CD4-positive, alpha-beta memory T cell (primary cell): ENCODE results near the gene NRM. TPM values are rescaled to one million over a fixed set of nuclear protein-coding genes. Genes with fewer than 3 reads are reported as not detected.

Experiments used
- CTCF ChIA-PET: fragments of 350-600 bp; sonication (Branson Sonifier 250); formaldehyde crosslinking; loops from one replicate; lab custom pipeline; 2021; ENCODE audit warnings: inconsistent platforms; ENCODE audit not compliant: partially characterized antibody; lab: Charles Lee
- POLR2A ChIA-PET: fragments of 350-600 bp; sonication (Branson Sonifier 250); formaldehyde crosslinking; loops from one replicate; lab custom pipeline; 2021; ENCODE audit not compliant: partially characterized antibody; lab: Charles Lee
- DNase-seq, 5 donors: peaks; one replicate each; pipeline versions ENCODE4 v3.0.0 to v3.0.0-alpha.2; 2020 to 2022; ENCODE audit warnings: mixed read lengths in 1 of 5
- H3K27ac ChIP-seq: one replicate; pipeline ENCODE4 v1.7.0; 2013; ENCODE audit warnings: low read depth, low read length
- H3K27me3 ChIP-seq: 2 replicates; pipeline ENCODE4 v1.7.0; 2013; ENCODE audit warnings: mild to moderate bottlenecking, low read length, moderate library complexity; ENCODE audit not compliant: insufficient read depth
- H3K36me3 ChIP-seq: 2 replicates; pipeline ENCODE4 v1.7.0; 2013; ENCODE audit warnings: mild to moderate bottlenecking, low read length, moderate library complexity; ENCODE audit not compliant: insufficient read depth
- H3K4me1 ChIP-seq: 2 replicates; pipeline ENCODE4 v1.7.0; 2013; ENCODE audit warnings: mild to moderate bottlenecking, low read length, moderate library complexity; ENCODE audit not compliant: insufficient read depth
- H3K4me3 ChIP-seq, 2 donors: one replicate each; pipeline ENCODE4 v1.7.0; 2013; ENCODE audit warnings: low read length in 2 of 2, mild to moderate bottlenecking in 1 of 2
- H3K9me3 ChIP-seq, 2 donors: one replicate each; pipeline ENCODE4 v1.7.0; 2013; ENCODE audit warnings: low read length in 2 of 2, control low read depth in 1 of 2; ENCODE audit not compliant: control insufficient read depth in 1 of 2
- H3K27ac Mint-ChIP-seq, 7 donors: one replicate each; pipeline ENCODE4 v1.8.0; 2020 to 2021; ENCODE audit warnings: mixed read lengths in 7 of 7, mild to moderate bottlenecking in 6 of 7, inconsistent platforms in 3 of 7, moderate library complexity in 3 of 7
- H3K27me3 Mint-ChIP-seq, 2 donors: one replicate each; pipeline ENCODE4 v1.8.0; 2020 to 2021; ENCODE audit warnings: mixed read lengths in 2 of 2
- H3K36me3 Mint-ChIP-seq, 2 donors: one replicate each; pipeline ENCODE4 v1.8.0; 2020 to 2021; ENCODE audit warnings: mixed read lengths in 2 of 2, inconsistent platforms in 1 of 2, mild to moderate bottlenecking in 1 of 2
- H3K4me1 Mint-ChIP-seq, 4 donors: one replicate each; pipeline ENCODE4 v1.8.0; 2020 to 2021; ENCODE audit warnings: mixed read lengths in 4 of 4, mild to moderate bottlenecking in 1 of 4
- H3K4me3 Mint-ChIP-seq, 8 donors: one replicate each; pipeline ENCODE4 v1.8.0; 2020 to 2021; ENCODE audit warnings: mixed read lengths in 8 of 8, mild to moderate bottlenecking in 7 of 8, moderate library complexity in 6 of 8, inconsistent platforms in 3 of 8
- H3K9me3 Mint-ChIP-seq, 8 donors: one replicate each; pipeline ENCODE4 v1.8.0; 2020 to 2021; ENCODE audit warnings: mixed read lengths in 8 of 8, mild to moderate bottlenecking in 5 of 8, inconsistent platforms in 3 of 8, moderate library complexity in 1 of 8
- intact Hi-C: fragments of 100-400 bp; cut with micrococcal nuclease; formaldehyde crosslinking; loops from one replicate; pipeline ENCODE4 v1.15.1; 2023
- polyA plus RNA-seq, 2 donors: library from polyadenylated mRNA; unstranded; fragments of 300-500 nt; fragmentation: Illumina TruSeq; gene quantifications; one replicate each; pipeline ENCODE4 v1.2.3, GENCODE V29; 2021
- total RNA-seq, 2 experiments: library from RNA; stranded (reverse); gene quantifications; one replicate each; pipeline ENCODE4 v1.2.3, GENCODE V29; 2021

NRM gene
- total and polyA plus RNA-seq, 4 experiments from 2014 or later, result 6.4 to 15.8 (median 7.8) TPM

- Histone ChIP-seq H3K27me3 (no peaks in the 10 kb centered on the region), H3K27ac (peak within 1 kb of the TSS; percentile 89), H3K4me3 (peak within 1 kb of the TSS; percentile 74 to 91), H3K4me1 (peaks cover 20% of the 10 kb centered on the region), H3K36me3 (peaks cover 8% of the 10 kb centered on the region), H3K9me3 (no peaks in the 10 kb centered on the region)
- Mint-ChIP-seq H3K4me3 (peak within 1 kb of the TSS; percentile 85 to 92 (median 89)), H3K27me3 (no peaks in the 10 kb centered on the region), H3K4me1 (peaks cover 17 to 29% (median 22%) of the 10 kb centered on the region in 4 donors), H3K9me3 (no peaks in the 10 kb centered on the region), H3K27ac (peak within 1 kb of the TSS; percentile 85 to 95 (median 92)), H3K36me3 (peaks cover 11 to 20% of the 10 kb centered on the region in 2 donors)
- peak; percentile 86 to 94 (median 93) for DNase-seq
- ChIA-PET POLR2A (interaction anchor here (1.0 to 5.8 kb wide), 10 partner anchors 19 to 153 kb away, joined by 3 to 58 read pairs (median 4); partner anchors contain the start of genes ATAT1, DHX16, MDC1 and MRPS18B), CTCF (interaction anchor here (0.8 to 1.7 kb wide), 5 partner anchors 17 to 164 kb away, joined by 3 to 6 read pairs (median 4); partner anchors contain the start of gene ATAT1)
- intact Hi-C loops, result loop anchor here (1.0 kb wide), 4 partner anchors 20 to 75 kb away; partner anchors contain the start of genes ATAT1, DHX16, MRPS18B and PPP1R10
These were observed 44.1 kb downstream of the NRM start, which contains the start of gene C6orf136 for GRCh38 chr6:30646450-30647241. Gene C6orf136, plus strand, starts transcription at chr6:30647133. Its CDS starts 99 bp downstream, at chr6:30647232.

GRCh38 chr6:30645989-30646388 lies 44.8 kb downstream of the NRM start:
- CTCF ChIA-PET, result interaction anchor here (1.3 to 1.7 kb wide), 4 partner anchors 16 to 163 kb away, joined by 4 to 6 read pairs (median 5); no protein-coding TSS in a partner anchor
- Mint-ChIP-seq H3K4me1 (peaks cover 18 to 29% (median 24%) of the 10 kb centered on the region in 4 donors), H3K9me3 (no peaks in the 10 kb centered on the region), H3K4me3 (peak overlapping the region in 7 of 8 donors; percentile 3 to 91 (median 87)), H3K36me3 (peaks cover 12 to 17% of the 10 kb centered on the region in 2 donors), H3K27ac (peak overlapping the region in 6 of 7 donors; percentile 17 to 91 (median 84)), H3K27me3 (no peaks in the 10 kb centered on the region)
- peaks cover 20% of the 10 kb centered on the region for H3K4me1 ChIP-seq
- peak overlapping the region in 1 of 2 donors; percentile 91 for H3K4me3 ChIP-seq
- POLR2A ChIA-PET, result interaction anchor here (1.1 to 5.8 kb wide), 9 partner anchors 20 to 153 kb away, joined by 3 to 58 read pairs (median 5); partner anchors contain the start of genes ATAT1, DHX16, MDC1 and MRPS18B
- peak overlapping the region; percentile 89 for H3K27ac ChIP-seq
- intact Hi-C loops, result no loop called here
- H3K36me3 ChIP-seq, result peaks cover 2% of the 10 kb centered on the region
- DNase-seq, result no peak
- no peaks in the 10 kb centered on the region for H3K9me3 ChIP-seq
- no peaks in the 10 kb centered on the region for H3K27me3 ChIP-seq

- H3K4me1 ChIP-seq, result peaks cover 20% of the 10 kb centered on the region
- no peak overlapping the region for H3K4me3 ChIP-seq
- no peak for DNase-seq
- POLR2A ChIA-PET, result interaction anchor here (2.4 to 5.8 kb wide), 2 partner anchors 27 to 30 kb away, joined by 16 to 58 read pairs; partner anchors contain the start of genes MRPS18B and PPP1R10
- no peaks in the 10 kb centered on the region for H3K9me3 Mint-ChIP-seq
- no peak overlapping the region for H3K27ac ChIP-seq
- no peaks in the 10 kb centered on the region for H3K9me3 ChIP-seq
- H3K36me3 Mint-ChIP-seq, result peaks cover 9 to 12% of the 10 kb centered on the region in 2 donors
- H3K27me3 Mint-ChIP-seq, result no peaks in the 10 kb centered on the region
- no peaks in the 10 kb centered on the region for H3K36me3 ChIP-seq
- H3K4me3 Mint-ChIP-seq, result no peak overlapping the region
- peak overlapping the region in 3 of 7 donors; percentile 63 to 80 (median 78) for H3K27ac Mint-ChIP-seq
- peaks cover 18 to 29% (median 26%) of the 10 kb centered on the region in 4 donors for H3K4me1 Mint-ChIP-seq
- CTCF ChIA-PET, result interaction anchor here (0.7 to 1.6 kb wide), 5 partner anchors 19 to 161 kb away, joined by 3 to 4 read pairs (median 3); partner anchors contain the start of genes ATAT1 and IER3
- H3K27me3 ChIP-seq, result no peaks in the 10 kb centered on the region
- intact Hi-C loops, result no loop called here
These were observed 46.0 kb downstream of the NRM start for GRCh38 chr6:30644769-30645168.

- H3K27me3 Mint-ChIP-seq, result no peaks in the 10 kb centered on the region
- Histone ChIP-seq H3K4me1 (peaks cover 20% of the 10 kb centered on the region), H3K36me3 (no peaks in the 10 kb centered on the region), H3K27ac (no peak overlapping the region), H3K9me3 (no peaks in the 10 kb centered on the region), H3K4me3 (no peak overlapping the region), H3K27me3 (no peaks in the 10 kb centered on the region)
- H3K36me3 Mint-ChIP-seq, result peaks cover 9 to 10% of the 10 kb centered on the region in 2 donors
- H3K4me3 Mint-ChIP-seq, result no peak overlapping the region
- intact Hi-C loops, result no loop called here
- peaks cover 16 to 26% (median 24%) of the 10 kb centered on the region in 4 donors for H3K4me1 Mint-ChIP-seq
- DNase-seq, result no peak
- ChIA-PET POLR2A (interaction anchor here (5.8 kb wide), 1 partner anchor 29 kb away, joined by 58 read pairs; no protein-coding TSS in a partner anchor), CTCF (no interaction called here)
- no peaks in the 10 kb centered on the region for H3K9me3 Mint-ChIP-seq
- peak overlapping the region in 2 of 7 donors; percentile 38 to 58 for H3K27ac Mint-ChIP-seq
These were observed 47.1 kb downstream of the NRM start for GRCh38 chr6:30643656-30644055.

GRCh38 chr6:30641048-30641447 lies 49.7 kb downstream of the NRM start:
- Mint-ChIP-seq H3K9me3 (no peaks in the 10 kb centered on the region), H3K36me3 (peaks cover 4 to 9% of the 10 kb centered on the region in 2 donors), H3K4me1 (peaks cover 4 to 12% (median 8%) of the 10 kb centered on the region in 4 donors), H3K27me3 (no peaks in the 10 kb centered on the region), H3K27ac (peak overlapping the region in 2 of 7 donors; percentile 42 to 69), H3K4me3 (no peak overlapping the region)
- Histone ChIP-seq H3K4me3 (no peak overlapping the region), H3K9me3 (no peaks in the 10 kb centered on the region), H3K4me1 (peaks cover 4% of the 10 kb centered on the region), H3K36me3 (no peaks in the 10 kb centered on the region), H3K27ac (no peak overlapping the region), H3K27me3 (no peaks in the 10 kb centered on the region)
- DNase-seq, result no peak
- intact Hi-C loops, result no loop called here
- POLR2A ChIA-PET, result interaction anchor here (0.6 to 3.4 kb wide), 3 partner anchors 15 to 26 kb away, joined by 3 to 14 read pairs (median 5); partner anchors contain the start of genes ATAT1 and MRPS18B
- CTCF ChIA-PET, result interaction anchor here (1.0 to 1.4 kb wide), 4 partner anchors 15 to 87 kb away, joined by 3 to 6 read pairs (median 4); partner anchors contain the start of genes ATAT1 and DHX16

- Mint-ChIP-seq H3K9me3 (no peaks in the 10 kb centered on the region), H3K4me1 (peaks cover 0 to 8% (median 5%) of the 10 kb centered on the region in 4 donors), H3K4me3 (no peak overlapping the region), H3K27ac (no peak overlapping the region), H3K27me3 (no peaks in the 10 kb centered on the region), H3K36me3 (peaks cover 5 to 9% of the 10 kb centered on the region in 2 donors)
- no peak for DNase-seq
- no peaks in the 10 kb centered on the region for H3K27me3 ChIP-seq
- no peaks in the 10 kb centered on the region for H3K9me3 ChIP-seq
- intact Hi-C loops, result no loop called here
- H3K4me3 ChIP-seq, result no peak overlapping the region
- CTCF ChIA-PET, result interaction anchor here (1.0 kb wide), 1 partner anchor 86 kb away, joined by 3 read pairs; no protein-coding TSS in a partner anchor
- POLR2A ChIA-PET, result interaction anchor here (1.6 to 3.4 kb wide), 2 partner anchors 14 to 25 kb away, joined by 5 to 14 read pairs; partner anchors contain the start of gene ATAT1
- no peaks in the 10 kb centered on the region for H3K4me1 ChIP-seq
- H3K36me3 ChIP-seq, result no peaks in the 10 kb centered on the region
- no peak overlapping the region for H3K27ac ChIP-seq
These were observed 50.3 kb downstream of the NRM start for GRCh38 chr6:30640481-30640880.
